Thymus (tissue), 11 donors: ENCODE data around the gene RGPD3. TPM values are rescaled to one million over a fixed set of nuclear protein-coding genes. Genes with fewer than 3 reads are reported as not detected.
"Not testable (repeated sequence)": the region's sequence is repeated elsewhere in the genome, so short reads cannot be mapped to it uniquely, and the experiment has no call there.

Source experiments
- DNase-seq, 9 donors: peaks; one replicate each; pipeline ENCODE4 v3.0.0-alpha.2; 2013; ENCODE audit warnings: low spot score in 9 of 9, low read depth in 6 of 9, missing footprints in 1 of 9
- H3K27ac ChIP-seq, 2 donors: one replicate each; pipeline ENCODE4 v1.5.1; 2013; ENCODE audit warnings: control low read depth in 1 of 2, low read depth in 1 of 2, low read length in 1 of 2, mild to moderate bottlenecking in 1 of 2, moderate library complexity in 1 of 2
- H3K27me3 ChIP-seq, 2 donors: one replicate each; pipeline ENCODE4 v1.5.1; 2013; ENCODE audit warnings: low read length in 1 of 2; ENCODE audit not compliant: control insufficient read depth in 2 of 2, insufficient read depth in 1 of 2
- H3K36me3 ChIP-seq, 2 donors: one replicate each; pipeline ENCODE4 v1.5.1; 2013; ENCODE audit warnings: low read length in 1 of 2, mild to moderate bottlenecking in 1 of 2, moderate library complexity in 1 of 2; ENCODE audit not compliant: control insufficient read depth in 2 of 2, insufficient read depth in 2 of 2
- H3K4me1 ChIP-seq, 2 donors: one replicate each; pipeline ENCODE4 v1.5.1; 2013; ENCODE audit warnings: low read length in 2 of 2; ENCODE audit not compliant: control insufficient read depth in 2 of 2, insufficient read depth in 2 of 2
- H3K4me3 ChIP-seq, 2 donors: one replicate each; pipeline ENCODE4 v1.5.1; 2013; ENCODE audit warnings: low read length in 2 of 2, control low read depth in 1 of 2, mild to moderate bottlenecking in 1 of 2
- H3K9me3 ChIP-seq, 2 donors: one replicate each; pipeline ENCODE4 v1.5.1; 2013; ENCODE audit warnings: low read length in 1 of 2, mild to moderate bottlenecking in 1 of 2; ENCODE audit not compliant: control insufficient read depth in 2 of 2, insufficient read depth in 1 of 2
- WGBS: extraction: QIAGEN DNeasy Blood & Tissue Kit; methylation state at CpG from one replicate; pipeline ENCODE4 v1.1.7; 2013; 5-methylcytosine and 5-hydroxymethylcytosine counted together
- polyA plus RNA-seq: library from polyadenylated mRNA; stranded (reverse); fragments of 200-250 nt; gene quantifications from one replicate; pipeline ENCODE4 v1.2.3, GENCODE V29; 2013
- total RNA-seq: library from RNA; stranded (reverse); fragments of 120-200 nt; gene quantifications from one replicate; pipeline ENCODE4 v1.2.4, GENCODE V29; 2013
- donor health status: healthy.

Gene RGPD3
- total and polyA plus RNA-seq, 2 donors: 1.8 to 3.9 TPM

DNA sequence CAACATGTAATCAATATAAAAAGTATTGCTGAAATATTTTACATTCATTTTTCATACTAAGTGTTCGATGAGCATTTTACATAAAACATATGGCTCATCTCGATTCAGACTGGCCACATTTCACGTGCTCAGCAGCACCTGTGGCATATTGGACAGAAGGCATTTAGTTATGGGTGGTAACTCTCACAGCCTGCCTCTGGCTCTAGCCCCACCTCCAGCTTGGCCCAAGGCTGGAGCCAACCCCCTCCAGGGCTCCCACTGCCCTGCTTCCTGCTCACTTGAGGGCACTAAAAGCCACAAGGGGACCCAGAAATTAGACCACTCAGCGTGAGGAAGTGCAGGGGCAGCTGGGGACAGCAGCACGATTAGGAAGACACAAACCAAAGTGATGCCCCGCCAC is 24.2 kb upstream of the RGPD3 start:
- 70% methylated on average over 6 of the region's 6 CpGs for WGBS
- H3K27me3 ChIP-seq: peaks cover 1 to 11% of the 10 kb centered on the region in 2 donors
- H3K4me3 ChIP-seq, H3K36me3 ChIP-seq, H3K9me3 ChIP-seq, H3K27ac ChIP-seq, DNase-seq, H3K4me1 ChIP-seq: not testable (repeated sequence)

DNA sequence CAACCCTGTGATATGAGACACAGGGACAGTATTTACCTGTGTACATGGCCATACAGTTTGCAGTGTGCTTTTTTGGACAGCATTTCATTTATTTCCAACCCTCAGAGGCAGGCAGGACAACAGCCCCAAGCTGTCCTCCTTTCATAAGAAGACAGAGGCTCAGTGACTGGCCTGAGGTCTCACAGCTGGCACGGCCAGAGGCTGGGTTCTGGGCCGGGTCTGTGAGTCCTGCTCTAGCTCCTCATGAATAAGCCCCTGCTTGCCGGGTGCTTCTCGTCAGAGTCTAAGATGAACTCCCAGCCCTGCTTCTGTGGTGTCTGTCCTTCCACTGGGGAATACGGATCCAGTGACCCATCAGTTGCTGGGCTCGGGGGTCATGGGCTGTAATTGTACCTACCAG is 21.5 kb upstream of the RGPD3 start:
- WGBS: 81% methylated on average over 6 of the region's 6 CpGs
- peak overlapping the region in 1 of 2 donors; percentile 17 for H3K4me3 ChIP-seq
- DNase-seq: not testable (repeated sequence)

DNA sequence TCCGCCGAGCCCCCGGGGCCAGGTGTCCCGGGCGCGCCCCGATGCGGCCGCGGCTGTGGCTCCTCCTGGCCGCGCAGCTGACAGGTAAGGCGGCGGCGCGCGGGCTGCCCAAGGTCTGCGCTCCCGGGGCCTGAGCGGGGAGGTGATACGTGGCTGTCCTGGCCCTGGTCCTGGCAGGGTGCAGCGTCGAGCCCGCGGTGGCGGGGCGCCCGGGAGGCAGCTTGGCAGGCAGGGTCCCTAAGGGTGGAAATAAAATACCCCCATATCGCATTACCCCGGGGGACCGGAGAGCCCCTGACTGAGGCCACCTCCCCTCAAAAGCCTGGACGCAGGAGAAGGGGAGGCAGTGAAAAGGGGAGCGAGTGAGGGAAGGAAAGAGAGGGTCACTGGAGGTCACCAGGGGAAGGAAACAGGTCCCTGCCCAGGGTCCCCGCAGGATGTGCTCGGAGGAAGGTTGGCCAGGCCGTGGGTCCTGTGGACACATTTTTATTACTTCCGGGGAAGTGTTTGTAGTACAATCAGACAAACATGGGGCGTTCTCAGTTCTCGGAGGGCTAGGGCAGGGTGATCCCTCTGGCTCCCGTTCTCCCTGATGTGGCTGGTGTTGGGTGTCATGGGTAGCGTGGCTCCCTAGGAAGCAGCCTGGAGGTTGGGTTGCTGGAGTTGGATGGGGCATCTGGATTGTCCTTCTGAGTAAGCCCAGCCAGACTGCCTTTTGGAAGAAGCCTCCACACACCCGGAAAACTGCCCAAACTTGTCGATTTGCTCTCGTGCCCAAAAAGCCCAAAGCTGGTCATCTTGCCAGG is 19.4 kb upstream of the RGPD3 start:
- H3K9me3 ChIP-seq, H3K36me3 ChIP-seq, H3K4me1 ChIP-seq: not testable (repeated sequence)
- Histone ChIP-seq H3K4me3 (peak overlapping the region in 1 of 2 donors; percentile 41), H3K27ac (peak overlapping the region in 1 of 2 donors; percentile 18), H3K27me3 (peaks cover 6 to 21% of the 10 kb centered on the region in 2 donors)
- peak in 1 of 9 donors; percentile 34 for DNase-seq
- 21% methylated on average over 44 of the region's 44 CpGs for WGBS

More for the DNA sequence above, 21.5 kb upstream of the RGPD3 start:
- H3K36me3 ChIP-seq, H3K9me3 ChIP-seq, H3K4me1 ChIP-seq, H3K27ac ChIP-seq: not testable (repeated sequence)
- H3K27me3 ChIP-seq: peaks cover 6 to 21% of the 10 kb centered on the region in 2 donors

DNA sequence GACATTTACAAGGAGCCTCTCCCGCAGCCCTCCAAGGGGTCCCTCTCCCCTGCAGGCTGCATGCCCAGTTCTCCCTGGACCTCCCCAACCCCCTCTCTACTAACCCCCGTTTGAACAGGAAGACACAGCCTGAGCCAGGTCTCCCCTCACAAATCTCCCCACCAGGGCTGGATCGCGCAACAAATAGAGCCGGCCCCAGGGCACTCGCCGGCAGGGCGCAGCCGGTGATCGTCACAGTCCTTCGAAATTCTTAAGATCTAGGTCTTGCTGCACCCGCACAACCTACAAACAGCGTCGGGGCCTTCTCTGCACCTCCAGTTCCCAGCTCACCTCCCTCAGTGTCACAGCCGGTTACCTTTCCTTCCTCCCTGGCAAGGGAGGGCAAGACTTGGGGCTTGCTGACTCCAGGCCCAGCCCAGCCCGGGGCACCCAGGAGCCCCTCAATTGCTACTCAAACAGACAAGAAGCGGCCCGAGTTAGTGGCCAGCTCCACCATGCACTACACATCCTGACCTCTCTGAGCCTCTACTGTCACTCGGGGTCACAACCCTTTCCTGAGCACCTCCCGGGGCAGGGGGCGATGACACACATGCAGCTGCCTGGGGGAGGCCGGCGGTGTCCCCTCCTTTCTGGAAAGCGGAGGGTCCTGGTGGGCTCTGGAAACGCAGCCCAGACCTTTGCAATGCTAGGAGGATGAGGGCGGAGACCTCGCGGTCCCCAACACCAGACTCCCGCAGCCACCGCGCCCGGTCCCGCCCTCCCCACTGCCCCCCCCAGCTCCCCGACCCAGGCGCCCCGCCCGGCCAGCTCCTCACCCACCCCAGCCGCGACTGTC is 18.6 kb upstream of the RGPD3 start, which contains the start of gene CD8B2:
Gene CD8B2 (plus strand): TSS at position 814 of the 835 bp plus-strand sequence. CDS start 63 bp downstream, outside the sequence.
- Histone ChIP-seq H3K27me3 (peaks cover 6 to 21% of the 10 kb centered on the region in 2 donors), H3K27ac (peak within 1 kb of the TSS in 1 of 2 donors; percentile 18), H3K4me3 (peak within 1 kb of the TSS in 1 of 2 donors; percentile 41)
- H3K36me3 ChIP-seq, H3K4me1 ChIP-seq, DNase-seq, H3K9me3 ChIP-seq: not testable (repeated sequence)
- 15% methylated on average over 28 of the region's 39 CpGs for WGBS

DNA sequence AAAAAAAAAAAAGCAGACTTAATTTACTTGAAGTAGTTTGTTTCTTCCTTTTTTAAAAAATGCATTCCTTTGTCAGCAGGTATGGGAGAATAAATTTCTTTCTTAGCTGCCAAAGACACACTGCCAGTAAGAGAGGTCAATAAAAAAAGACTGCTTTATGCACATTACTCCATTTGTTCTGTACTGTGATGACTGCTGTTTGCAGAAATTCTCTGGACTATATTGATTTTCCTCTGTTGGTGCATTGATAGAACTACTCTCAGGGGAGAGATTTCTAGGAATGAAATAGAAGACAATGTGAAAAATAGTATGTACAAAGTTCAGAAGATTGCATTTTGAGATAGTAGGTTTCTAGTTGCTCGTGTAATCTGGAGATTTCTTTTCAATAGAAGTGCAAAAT is 11.3 kb upstream of the RGPD3 start:
- H3K36me3 ChIP-seq: not testable (repeated sequence)

DNA sequence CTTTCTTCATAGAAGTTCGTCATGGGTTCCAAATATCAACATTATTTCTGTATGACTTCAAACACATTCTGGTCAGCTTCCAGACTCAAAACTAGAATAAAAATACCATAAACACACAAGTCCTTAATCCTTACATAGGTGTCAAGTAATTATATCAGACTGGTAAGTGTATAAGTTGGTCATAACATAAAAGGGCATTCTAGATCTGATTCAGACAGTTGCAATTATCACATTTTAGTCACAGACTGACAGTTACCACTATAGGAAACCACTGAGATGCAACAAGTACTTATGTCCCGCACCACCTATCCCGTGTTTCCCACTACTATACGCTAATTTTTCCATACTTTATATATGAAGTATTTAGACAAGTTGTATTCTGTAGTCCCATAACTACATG is 9.4 kb upstream of the RGPD3 start:
- not testable (repeated sequence) for H3K4me1 ChIP-seq, H3K27me3 ChIP-seq, H3K4me3 ChIP-seq, DNase-seq, H3K36me3 ChIP-seq, H3K27ac ChIP-seq, H3K9me3 ChIP-seq
- 99% methylated on average over 1 of the region's 4 CpGs for WGBS

More for the DNA sequence above, 11.3 kb upstream of the RGPD3 start:
- H3K4me1 ChIP-seq, DNase-seq, H3K9me3 ChIP-seq, H3K4me3 ChIP-seq, H3K27ac ChIP-seq, H3K27me3 ChIP-seq: not testable (repeated sequence)
- WGBS: no CpG with 5 or more reads among the region's 1 CpG

DNA sequence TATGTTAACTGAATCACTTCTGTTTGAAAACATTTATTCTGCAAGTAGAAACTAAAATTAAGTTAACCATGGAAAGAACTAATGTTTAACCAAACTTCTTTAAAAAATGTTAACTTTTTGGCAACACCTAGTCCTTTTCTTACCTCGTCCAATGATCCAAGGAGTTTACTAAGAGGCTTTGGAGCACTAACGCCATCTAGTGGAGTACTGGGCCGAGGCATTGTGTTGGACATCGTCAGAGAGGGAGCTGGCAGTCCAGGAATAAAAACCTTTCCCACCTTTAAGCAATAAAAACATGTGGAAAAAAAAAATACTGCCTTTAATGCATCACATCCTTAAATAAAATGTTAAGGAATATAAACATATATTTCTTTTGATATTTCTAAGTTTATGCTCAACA is 2.4 kb upstream of the RGPD3 start:
- not testable (repeated sequence) for H3K9me3 ChIP-seq, H3K4me1 ChIP-seq, DNase-seq, H3K27me3 ChIP-seq, H3K36me3 ChIP-seq, H3K27ac ChIP-seq, H3K4me3 ChIP-seq
- 9% methylated on average over 4 of the region's 4 CpGs for WGBS

DNA sequence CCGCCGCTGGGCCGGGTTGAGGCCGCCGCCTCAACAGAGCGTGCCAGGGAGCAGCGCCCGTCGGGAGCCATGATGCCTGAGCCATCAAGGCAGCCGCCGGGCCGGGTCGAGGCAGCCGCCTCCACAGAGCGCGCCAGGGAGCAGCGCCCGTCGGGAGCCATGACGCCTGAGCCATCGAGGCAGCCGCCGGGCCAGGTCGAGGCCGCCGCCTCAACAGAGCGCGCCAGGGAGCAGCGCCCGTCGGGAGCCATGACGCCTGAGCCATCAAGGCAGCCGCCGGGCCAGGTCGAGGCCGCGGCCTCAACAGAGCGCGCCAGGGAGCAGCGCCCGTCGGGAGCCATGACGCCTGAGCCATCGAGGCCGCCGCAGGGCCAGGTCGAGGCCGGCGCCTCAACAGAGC is 697 bp downstream of the RGPD3 start:
- H3K4me3 ChIP-seq, H3K27me3 ChIP-seq, DNase-seq, H3K36me3 ChIP-seq, H3K9me3 ChIP-seq, H3K4me1 ChIP-seq, H3K27ac ChIP-seq: not testable (repeated sequence)
- 96% methylated on average over 47 of the region's 49 CpGs for WGBS

DNA sequence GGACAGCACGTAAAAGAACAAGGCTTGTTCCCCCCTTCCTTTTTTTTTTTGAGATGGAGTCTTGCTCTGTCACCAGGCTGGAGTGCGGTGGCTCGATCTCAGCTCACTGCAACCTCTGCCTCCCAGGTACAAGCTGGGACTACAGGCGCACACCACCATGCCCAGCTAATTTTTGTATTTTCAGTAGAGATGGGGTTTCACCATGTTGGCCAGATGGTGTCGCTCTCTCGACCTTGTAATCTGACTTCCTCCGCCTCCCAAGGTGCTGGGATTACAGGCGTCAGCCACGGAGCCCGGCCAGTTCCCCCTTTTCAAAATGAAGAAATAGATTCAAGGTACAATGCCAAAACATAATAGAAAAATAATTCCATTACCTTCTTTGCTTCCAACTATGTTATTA is 6.3 kb downstream of the RGPD3 start:
- not testable (repeated sequence) for H3K9me3 ChIP-seq, H3K27ac ChIP-seq, H3K4me1 ChIP-seq, H3K36me3 ChIP-seq, H3K4me3 ChIP-seq, H3K27me3 ChIP-seq
- peak in 1 of 9 donors; percentile 29 for DNase-seq
- WGBS: 28% methylated on average over 10 of the region's 10 CpGs
